WTC11 (cell line): Measurements from ENCODE around the gene ZNF883. TPM values are rescaled to one million over a fixed set of nuclear protein-coding genes. Genes with fewer than 3 reads are reported as not detected.

Experiments
- ATF1 ChIP-seq: sonication (generic); formaldehyde crosslinking; IDR thresholded peaks from 2 replicates; pipeline ENCODE4 v1.8.1; 2023; ENCODE audit warnings: mild to moderate bottlenecking, moderate library complexity, missing genetic modification reagents
- CREB1 ChIP-seq: sonication (generic); formaldehyde crosslinking; IDR thresholded peaks from 2 replicates; pipeline ENCODE4 v1.8.0; 2023; ENCODE audit warnings: mild to moderate bottlenecking, missing genetic modification reagents
- CREM ChIP-seq: sonication (generic); formaldehyde crosslinking; IDR thresholded peaks from 2 replicates; pipeline ENCODE4 v1.8.1; 2022; ENCODE audit warnings: mild to moderate bottlenecking, missing genetic modification reagents, moderate library complexity
- FOXK1 ChIP-seq: sonication (generic); formaldehyde crosslinking; IDR thresholded peaks from 2 replicates; pipeline ENCODE4 v1.8.0; 2022; ENCODE audit warnings: mild to moderate bottlenecking, moderate library complexity, missing genetic modification reagents
- FOXP1 ChIP-seq: sonication (generic); formaldehyde crosslinking; IDR thresholded peaks from 2 replicates; pipeline ENCODE4 v1.8.0; 2022; ENCODE audit warnings: missing genetic modification reagents, mild to moderate bottlenecking, moderate library complexity, borderline replicate concordance
- MXD4 ChIP-seq: fragments of 250-450 bp; sonication (Bioruptor Pico); IDR thresholded peaks from 2 replicates; pipeline ENCODE4 v1.8.0; 2021; ENCODE audit warnings: mild to moderate bottlenecking, moderate library complexity, borderline replicate concordance
- NFYB ChIP-seq: sonication (generic); formaldehyde crosslinking; conservative IDR thresholded peaks from 2 replicates; pipeline ENCODE4 v1.8.0; 2022; ENCODE audit warnings: low read depth, missing genetic modification reagents
- NR2C2 ChIP-seq: sonication (generic); formaldehyde crosslinking; IDR thresholded peaks from 2 replicates; pipeline ENCODE4 v1.8.0; 2022; ENCODE audit warnings: mild to moderate bottlenecking, missing genetic modification reagents
- NR3C1 ChIP-seq: sonication (generic); formaldehyde crosslinking; conservative IDR thresholded peaks from 2 replicates; pipeline ENCODE4 v1.8.1; 2023; ENCODE audit warnings: low read depth, mild to moderate bottlenecking, missing genetic modification reagents
- SOX15 ChIP-seq: fragments of 250-450 bp; sonication (Bioruptor Pico); IDR thresholded peaks from 2 replicates; pipeline ENCODE4 v1.9.0; 2021; ENCODE audit warnings: mild to moderate bottlenecking
- SP1 ChIP-seq: sonication (generic); formaldehyde crosslinking; conservative IDR thresholded peaks from 2 replicates; pipeline ENCODE4 v1.8.1; 2022; ENCODE audit warnings: missing genetic modification reagents
- ZNF138 ChIP-seq: sonication (generic); formaldehyde crosslinking; conservative IDR thresholded peaks from 2 replicates; pipeline ENCODE4 v1.8.1; 2022; ENCODE audit warnings: mild to moderate bottlenecking, moderate library complexity, missing genetic modification reagents
- ZNF232 ChIP-seq: sonication (generic); formaldehyde crosslinking; IDR thresholded peaks from 2 replicates; pipeline ENCODE4 v1.8.0; 2022; ENCODE audit warnings: mild to moderate bottlenecking, missing genetic modification reagents
- ZNF396 ChIP-seq: fragments of 250-450 bp; sonication (Bioruptor Pico); IDR thresholded peaks from 2 replicates; pipeline ENCODE4 v1.8.0; 2021; ENCODE audit warnings: mild to moderate bottlenecking, moderate library complexity, borderline replicate concordance
- ZNF416 ChIP-seq: fragments of 250-450 bp; sonication (Bioruptor Pico); IDR thresholded peaks from 2 replicates; pipeline ENCODE4 v1.9.0; 2021; ENCODE audit warnings: mild to moderate bottlenecking, inconsistent platforms
- ZNF423 ChIP-seq: fragments of 250-450 bp; sonication (Bioruptor Pico); IDR thresholded peaks from 2 replicates; pipeline ENCODE4 v2.1.2; 2022; ENCODE audit warnings: mild to moderate bottlenecking, moderate library complexity
- total RNA-seq: library from RNA; stranded (reverse); gene quantifications from 3 replicates; pipeline ENCODE4 v1.2.3, GENCODE V29; 2021
- TF ChIP-seq, protein P1 (sequence below): sonication (generic); formaldehyde crosslinking; IDR thresholded peaks from 2 replicates; pipeline ENCODE4 v1.8.0; 2022; ENCODE audit warnings: mild to moderate bottlenecking, missing genetic modification reagents
- TF ChIP-seq, protein P2 (sequence below): sonication (generic); formaldehyde crosslinking; IDR thresholded peaks from 2 replicates; pipeline ENCODE4 v1.8.1; 2022; ENCODE audit warnings: missing genetic modification reagents, borderline replicate concordance
- TF ChIP-seq, protein P3 (sequence below): sonication (generic); formaldehyde crosslinking; IDR thresholded peaks from 2 replicates; pipeline ENCODE4 v1.8.1; 2023; ENCODE audit warnings: mild to moderate bottlenecking, missing genetic modification reagents, borderline replicate concordance
- TF ChIP-seq, protein P4 (sequence below): sonication (generic); formaldehyde crosslinking; IDR thresholded peaks from 2 replicates; pipeline ENCODE4 v1.8.1; 2023; ENCODE audit warnings: mild to moderate bottlenecking, missing genetic modification reagents, moderate library complexity
- TF ChIP-seq, protein P5 (sequence below): fragments of 250-450 bp; sonication (Bioruptor Pico); IDR thresholded peaks from 2 replicates; pipeline ENCODE4 v1.9.0; 2021; ENCODE audit warnings: mild to moderate bottlenecking, borderline replicate concordance
- TF ChIP-seq, protein P6 (sequence below): fragments of 250-450 bp; sonication (Bioruptor Pico); IDR thresholded peaks from 2 replicates; pipeline ENCODE4 v1.9.0; 2021; ENCODE audit warnings: mild to moderate bottlenecking
- TF ChIP-seq, protein P7 (sequence below): sonication (generic); formaldehyde crosslinking; IDR thresholded peaks from 2 replicates; pipeline ENCODE4 v1.8.1; 2023; ENCODE audit warnings: mild to moderate bottlenecking, missing genetic modification reagents
- TF ChIP-seq, protein P8 (sequence below): sonication (generic); formaldehyde crosslinking; IDR thresholded peaks from 2 replicates; pipeline ENCODE4 v1.8.0; 2022; ENCODE audit warnings: mild to moderate bottlenecking, missing genetic modification reagents

The ZNF883 gene
- total RNA-seq, 1 experiment from 2014 or later = 22.0 TPM

DNA sequence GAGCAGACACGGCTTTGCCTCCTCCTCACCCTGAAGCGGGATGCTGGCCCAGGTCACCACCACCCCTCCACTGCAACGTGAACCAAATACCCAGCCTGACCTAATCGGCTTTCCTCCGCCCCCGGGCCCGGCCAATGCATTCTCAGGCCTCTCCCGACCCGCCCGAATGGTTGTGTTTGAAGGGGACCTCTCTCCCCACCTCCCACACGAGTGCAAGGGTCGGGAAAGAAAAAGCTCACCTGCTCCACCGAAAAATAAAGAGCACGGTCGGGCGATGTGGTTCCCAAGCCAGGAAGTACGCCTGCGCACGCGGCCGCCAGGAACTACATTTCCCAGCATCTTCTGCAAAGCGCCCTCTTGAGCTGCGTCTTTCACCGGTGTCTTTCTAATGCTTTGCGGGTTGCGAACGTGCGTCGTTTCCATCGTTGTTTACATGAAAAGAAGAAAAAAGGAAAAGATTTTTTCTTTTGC is at the start of gene ZNF883 (continued):
- TF ChIP-seq, protein P1, sequence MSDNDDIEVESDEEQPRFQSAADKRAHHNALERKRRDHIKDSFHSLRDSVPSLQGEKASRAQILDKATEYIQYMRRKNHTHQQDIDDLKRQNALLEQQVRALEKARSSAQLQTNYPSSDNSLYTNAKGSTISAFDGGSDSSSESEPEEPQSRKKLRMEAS = peak; percentile 88
- TF ChIP-seq, protein P2, sequence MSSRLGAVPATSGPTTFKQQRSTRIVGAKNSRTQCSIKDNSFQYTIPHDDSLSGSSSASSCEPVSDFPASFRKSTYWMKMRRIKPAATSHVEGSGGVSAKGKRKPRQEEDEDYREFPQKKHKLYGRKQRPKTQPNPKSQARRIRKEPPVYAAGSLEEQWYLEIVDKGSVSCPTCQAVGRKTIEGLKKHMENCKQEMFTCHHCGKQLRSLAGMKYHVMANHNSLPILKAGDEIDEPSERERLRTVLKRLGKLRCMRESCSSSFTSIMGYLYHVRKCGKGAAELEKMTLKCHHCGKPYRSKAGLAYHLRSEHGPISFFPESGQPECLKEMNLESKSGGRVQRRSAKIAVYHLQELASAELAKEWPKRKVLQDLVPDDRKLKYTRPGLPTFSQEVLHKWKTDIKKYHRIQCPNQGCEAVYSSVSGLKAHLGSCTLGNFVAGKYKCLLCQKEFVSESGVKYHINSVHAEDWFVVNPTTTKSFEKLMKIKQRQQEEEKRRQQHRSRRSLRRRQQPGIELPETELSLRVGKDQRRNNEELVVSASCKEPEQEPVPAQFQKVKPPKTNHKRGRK (CRISPR knock-in tag) = no peak
- TF ChIP-seq ZNF423 (no peak), ZNF232 (CRISPR knock-in tag) (no peak), ZNF416 (CRISPR knock-in tag) (no peak), NFYB (CRISPR knock-in tag) (no peak), ZNF396 (CRISPR knock-in tag) (no peak), SOX15 (CRISPR knock-in tag) (no peak), FOXP1 (CRISPR knock-in tag) (no peak), CREM (CRISPR knock-in tag) (no peak), ZNF138 (CRISPR knock-in tag) (no peak), CREB1 (no peak), MXD4 (CRISPR knock-in tag) (no peak), ATF1 (CRISPR knock-in tag) (no peak), NR3C1 (no peak), SP1 (CRISPR knock-in tag) (0 out of 2 replicates have a peak, but pooled peaks have one; percentile 23), NR2C2 (CRISPR knock-in tag) (no peak), FOXK1 (CRISPR knock-in tag) (peak; percentile 75)
- TF ChIP-seq, protein P3, sequence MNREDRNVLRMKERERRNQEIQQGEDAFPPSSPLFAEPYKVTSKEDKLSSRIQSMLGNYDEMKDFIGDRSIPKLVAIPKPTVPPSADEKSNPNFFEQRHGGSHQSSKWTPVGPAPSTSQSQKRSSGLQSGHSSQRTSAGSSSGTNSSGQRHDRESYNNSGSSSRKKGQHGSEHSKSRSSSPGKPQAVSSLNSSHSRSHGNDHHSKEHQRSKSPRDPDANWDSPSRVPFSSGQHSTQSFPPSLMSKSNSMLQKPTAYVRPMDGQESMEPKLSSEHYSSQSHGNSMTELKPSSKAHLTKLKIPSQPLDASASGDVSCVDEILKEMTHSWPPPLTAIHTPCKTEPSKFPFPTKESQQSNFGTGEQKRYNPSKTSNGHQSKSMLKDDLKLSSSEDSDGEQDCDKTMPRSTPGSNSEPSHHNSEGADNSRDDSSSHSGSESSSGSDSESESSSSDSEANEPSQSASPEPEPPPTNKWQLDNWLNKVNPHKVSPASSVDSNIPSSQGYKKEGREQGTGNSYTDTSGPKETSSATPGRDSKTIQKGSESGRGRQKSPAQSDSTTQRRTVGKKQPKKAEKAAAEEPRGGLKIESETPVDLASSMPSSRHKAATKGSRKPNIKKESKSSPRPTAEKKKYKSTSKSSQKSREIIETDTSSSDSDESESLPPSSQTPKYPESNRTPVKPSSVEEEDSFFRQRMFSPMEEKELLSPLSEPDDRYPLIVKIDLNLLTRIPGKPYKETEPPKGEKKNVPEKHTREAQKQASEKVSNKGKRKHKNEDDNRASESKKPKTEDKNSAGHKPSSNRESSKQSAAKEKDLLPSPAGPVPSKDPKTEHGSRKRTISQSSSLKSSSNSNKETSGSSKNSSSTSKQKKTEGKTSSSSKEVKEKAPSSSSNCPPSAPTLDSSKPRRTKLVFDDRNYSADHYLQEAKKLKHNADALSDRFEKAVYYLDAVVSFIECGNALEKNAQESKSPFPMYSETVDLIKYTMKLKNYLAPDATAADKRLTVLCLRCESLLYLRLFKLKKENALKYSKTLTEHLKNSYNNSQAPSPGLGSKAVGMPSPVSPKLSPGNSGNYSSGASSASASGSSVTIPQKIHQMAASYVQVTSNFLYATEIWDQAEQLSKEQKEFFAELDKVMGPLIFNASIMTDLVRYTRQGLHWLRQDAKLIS (CRISPR knock-in tag) = no peak
- TF ChIP-seq, protein P4, sequence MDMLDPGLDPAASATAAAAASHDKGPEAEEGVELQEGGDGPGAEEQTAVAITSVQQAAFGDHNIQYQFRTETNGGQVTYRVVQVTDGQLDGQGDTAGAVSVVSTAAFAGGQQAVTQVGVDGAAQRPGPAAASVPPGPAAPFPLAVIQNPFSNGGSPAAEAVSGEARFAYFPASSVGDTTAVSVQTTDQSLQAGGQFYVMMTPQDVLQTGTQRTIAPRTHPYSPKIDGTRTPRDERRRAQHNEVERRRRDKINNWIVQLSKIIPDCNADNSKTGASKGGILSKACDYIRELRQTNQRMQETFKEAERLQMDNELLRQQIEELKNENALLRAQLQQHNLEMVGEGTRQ (CRISPR knock-in tag) = no peak
- TF ChIP-seq, protein P5, sequence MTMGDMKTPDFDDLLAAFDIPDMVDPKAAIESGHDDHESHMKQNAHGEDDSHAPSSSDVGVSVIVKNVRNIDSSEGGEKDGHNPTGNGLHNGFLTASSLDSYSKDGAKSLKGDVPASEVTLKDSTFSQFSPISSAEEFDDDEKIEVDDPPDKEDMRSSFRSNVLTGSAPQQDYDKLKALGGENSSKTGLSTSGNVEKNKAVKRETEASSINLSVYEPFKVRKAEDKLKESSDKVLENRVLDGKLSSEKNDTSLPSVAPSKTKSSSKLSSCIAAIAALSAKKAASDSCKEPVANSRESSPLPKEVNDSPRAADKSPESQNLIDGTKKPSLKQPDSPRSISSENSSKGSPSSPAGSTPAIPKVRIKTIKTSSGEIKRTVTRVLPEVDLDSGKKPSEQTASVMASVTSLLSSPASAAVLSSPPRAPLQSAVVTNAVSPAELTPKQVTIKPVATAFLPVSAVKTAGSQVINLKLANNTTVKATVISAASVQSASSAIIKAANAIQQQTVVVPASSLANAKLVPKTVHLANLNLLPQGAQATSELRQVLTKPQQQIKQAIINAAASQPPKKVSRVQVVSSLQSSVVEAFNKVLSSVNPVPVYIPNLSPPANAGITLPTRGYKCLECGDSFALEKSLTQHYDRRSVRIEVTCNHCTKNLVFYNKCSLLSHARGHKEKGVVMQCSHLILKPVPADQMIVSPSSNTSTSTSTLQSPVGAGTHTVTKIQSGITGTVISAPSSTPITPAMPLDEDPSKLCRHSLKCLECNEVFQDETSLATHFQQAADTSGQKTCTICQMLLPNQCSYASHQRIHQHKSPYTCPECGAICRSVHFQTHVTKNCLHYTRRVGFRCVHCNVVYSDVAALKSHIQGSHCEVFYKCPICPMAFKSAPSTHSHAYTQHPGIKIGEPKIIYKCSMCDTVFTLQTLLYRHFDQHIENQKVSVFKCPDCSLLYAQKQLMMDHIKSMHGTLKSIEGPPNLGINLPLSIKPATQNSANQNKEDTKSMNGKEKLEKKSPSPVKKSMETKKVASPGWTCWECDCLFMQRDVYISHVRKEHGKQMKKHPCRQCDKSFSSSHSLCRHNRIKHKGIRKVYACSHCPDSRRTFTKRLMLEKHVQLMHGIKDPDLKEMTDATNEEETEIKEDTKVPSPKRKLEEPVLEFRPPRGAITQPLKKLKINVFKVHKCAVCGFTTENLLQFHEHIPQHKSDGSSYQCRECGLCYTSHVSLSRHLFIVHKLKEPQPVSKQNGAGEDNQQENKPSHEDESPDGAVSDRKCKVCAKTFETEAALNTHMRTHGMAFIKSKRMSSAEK = no peak
- TF ChIP-seq, protein P6, sequence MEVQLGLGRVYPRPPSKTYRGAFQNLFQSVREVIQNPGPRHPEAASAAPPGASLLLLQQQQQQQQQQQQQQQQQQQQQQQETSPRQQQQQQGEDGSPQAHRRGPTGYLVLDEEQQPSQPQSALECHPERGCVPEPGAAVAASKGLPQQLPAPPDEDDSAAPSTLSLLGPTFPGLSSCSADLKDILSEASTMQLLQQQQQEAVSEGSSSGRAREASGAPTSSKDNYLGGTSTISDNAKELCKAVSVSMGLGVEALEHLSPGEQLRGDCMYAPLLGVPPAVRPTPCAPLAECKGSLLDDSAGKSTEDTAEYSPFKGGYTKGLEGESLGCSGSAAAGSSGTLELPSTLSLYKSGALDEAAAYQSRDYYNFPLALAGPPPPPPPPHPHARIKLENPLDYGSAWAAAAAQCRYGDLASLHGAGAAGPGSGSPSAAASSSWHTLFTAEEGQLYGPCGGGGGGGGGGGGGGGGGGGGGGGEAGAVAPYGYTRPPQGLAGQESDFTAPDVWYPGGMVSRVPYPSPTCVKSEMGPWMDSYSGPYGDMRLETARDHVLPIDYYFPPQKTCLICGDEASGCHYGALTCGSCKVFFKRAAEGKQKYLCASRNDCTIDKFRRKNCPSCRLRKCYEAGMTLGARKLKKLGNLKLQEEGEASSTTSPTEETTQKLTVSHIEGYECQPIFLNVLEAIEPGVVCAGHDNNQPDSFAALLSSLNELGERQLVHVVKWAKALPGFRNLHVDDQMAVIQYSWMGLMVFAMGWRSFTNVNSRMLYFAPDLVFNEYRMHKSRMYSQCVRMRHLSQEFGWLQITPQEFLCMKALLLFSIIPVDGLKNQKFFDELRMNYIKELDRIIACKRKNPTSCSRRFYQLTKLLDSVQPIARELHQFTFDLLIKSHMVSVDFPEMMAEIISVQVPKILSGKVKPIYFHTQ (CRISPR knock-in tag) = no peak
- TF ChIP-seq, protein P7, sequence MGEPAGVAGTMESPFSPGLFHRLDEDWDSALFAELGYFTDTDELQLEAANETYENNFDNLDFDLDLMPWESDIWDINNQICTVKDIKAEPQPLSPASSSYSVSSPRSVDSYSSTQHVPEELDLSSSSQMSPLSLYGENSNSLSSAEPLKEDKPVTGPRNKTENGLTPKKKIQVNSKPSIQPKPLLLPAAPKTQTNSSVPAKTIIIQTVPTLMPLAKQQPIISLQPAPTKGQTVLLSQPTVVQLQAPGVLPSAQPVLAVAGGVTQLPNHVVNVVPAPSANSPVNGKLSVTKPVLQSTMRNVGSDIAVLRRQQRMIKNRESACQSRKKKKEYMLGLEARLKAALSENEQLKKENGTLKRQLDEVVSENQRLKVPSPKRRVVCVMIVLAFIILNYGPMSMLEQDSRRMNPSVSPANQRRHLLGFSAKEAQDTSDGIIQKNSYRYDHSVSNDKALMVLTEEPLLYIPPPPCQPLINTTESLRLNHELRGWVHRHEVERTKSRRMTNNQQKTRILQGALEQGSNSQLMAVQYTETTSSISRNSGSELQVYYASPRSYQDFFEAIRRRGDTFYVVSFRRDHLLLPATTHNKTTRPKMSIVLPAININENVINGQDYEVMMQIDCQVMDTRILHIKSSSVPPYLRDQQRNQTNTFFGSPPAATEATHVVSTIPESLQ (CRISPR knock-in tag) = no peak
- TF ChIP-seq, protein P8, sequence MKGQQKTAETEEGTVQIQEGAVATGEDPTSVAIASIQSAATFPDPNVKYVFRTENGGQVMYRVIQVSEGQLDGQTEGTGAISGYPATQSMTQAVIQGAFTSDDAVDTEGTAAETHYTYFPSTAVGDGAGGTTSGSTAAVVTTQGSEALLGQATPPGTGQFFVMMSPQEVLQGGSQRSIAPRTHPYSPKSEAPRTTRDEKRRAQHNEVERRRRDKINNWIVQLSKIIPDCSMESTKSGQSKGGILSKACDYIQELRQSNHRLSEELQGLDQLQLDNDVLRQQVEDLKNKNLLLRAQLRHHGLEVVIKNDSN = peak; percentile 41; the same call in 1 of the 2 replicates
